ENCODE results near the gene PTPMT1.
"Not testable (repeated sequence)": the region's sequence is repeated elsewhere in the genome, so short reads cannot be mapped to it uniquely, and the experiment has no call there.

PTPMT1 gene

DNA sequence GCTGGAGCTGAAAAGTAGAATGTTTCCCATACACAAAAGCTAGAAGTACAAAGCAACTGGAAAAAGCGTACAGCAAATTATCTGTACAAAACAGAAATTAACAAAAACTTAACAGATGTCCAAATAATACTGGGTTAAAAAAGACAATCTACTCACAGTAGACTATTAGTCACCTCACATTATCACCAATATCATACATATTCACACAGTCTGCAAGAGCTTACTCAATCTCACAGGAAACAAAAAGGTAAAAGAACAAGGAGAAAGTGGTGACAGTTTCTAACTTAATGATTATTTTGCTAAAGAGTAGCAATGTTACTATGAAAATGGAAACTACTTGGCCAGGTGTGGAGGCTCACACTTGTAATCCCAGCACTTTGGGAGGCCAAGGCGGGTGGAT lies 24.3 kb upstream of the PTPMT1 start:
- TF ChIP-seq POU2F2 (IDR thresholded peaks at IDR 0.05; ENCODE audit: low read depth, low read length), result no peak
- TF ChIP-seq TAF1 (IDR thresholded peaks at IDR 0.05; ENCODE audit: low read depth, low read length), result no peak
- no peak for TF ChIP-seq SPI1 (IDR thresholded peaks at IDR 0.05; ENCODE audit: low read depth, low read length)
- no peak for TF ChIP-seq POLR2AphosphoS5 (IDR thresholded peaks at IDR 0.05; ENCODE audit: low read depth, low read length)
- FAIRE-seq (no peak), DNase-seq (ENCODE audit: insufficient read length, low spot score) (no peak)

DNA sequence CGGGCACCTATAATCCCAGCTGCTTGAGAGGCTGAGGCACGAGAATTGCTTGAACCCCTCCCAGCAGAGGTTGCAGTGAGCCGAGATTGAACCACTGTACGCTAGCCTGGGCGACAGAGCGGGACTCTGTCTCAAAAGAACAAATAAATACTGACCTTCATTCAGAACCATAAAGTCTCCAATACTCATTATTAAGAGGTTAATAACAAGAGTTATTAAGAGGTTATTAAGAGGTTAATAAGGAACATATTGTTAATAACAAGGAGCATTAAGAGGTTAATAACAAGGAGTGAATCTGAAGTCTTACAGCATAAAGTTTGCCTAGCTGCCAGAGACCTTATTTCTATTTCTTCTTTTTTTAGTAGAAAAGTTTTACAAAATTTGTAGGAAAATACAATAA lies 20.1 kb upstream of the PTPMT1 start:
- DNase-seq (ENCODE audit: insufficient read length, low spot score), result no peak
- no peak for FAIRE-seq
- TF ChIP-seq PAX5 (IDR thresholded peaks at IDR 0.05; ENCODE audit: insufficient read depth, low read length, severe bottlenecking) (no peak), POLR2A (IDR thresholded peaks at IDR 0.05; ENCODE audit: low read depth, low read length) (no peak), POU2F2 (IDR thresholded peaks at IDR 0.05; ENCODE audit: low read depth, low read length) (no peak), TAF1 (IDR thresholded peaks at IDR 0.05; ENCODE audit: low read depth, low read length) (no peak), POLR2AphosphoS5 (IDR thresholded peaks at IDR 0.05; ENCODE audit: low read depth, low read length) (no peak), SPI1 (IDR thresholded peaks at IDR 0.05; ENCODE audit: low read depth, low read length) (no peak)

DNA sequence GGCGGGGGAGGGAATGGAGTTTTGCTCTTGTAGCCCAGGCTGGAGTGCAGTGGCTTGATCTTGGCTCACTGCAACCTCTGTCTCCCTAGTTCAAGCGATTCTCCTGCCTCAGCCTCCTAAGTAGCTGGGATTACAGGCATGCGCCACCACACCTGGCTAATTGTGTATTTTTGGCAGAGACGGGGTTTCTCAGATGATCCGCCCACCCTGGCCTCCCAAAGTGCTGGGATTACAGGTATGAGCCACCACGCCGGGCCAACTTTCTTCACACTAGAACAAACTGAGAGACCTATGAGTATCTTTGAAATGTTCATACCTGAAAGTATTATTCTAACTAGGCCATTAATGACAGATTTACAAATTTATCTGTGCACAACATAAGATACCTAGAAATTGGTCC lies 19.1 kb upstream of the PTPMT1 start:
- not testable (repeated sequence) for FAIRE-seq

DNA sequence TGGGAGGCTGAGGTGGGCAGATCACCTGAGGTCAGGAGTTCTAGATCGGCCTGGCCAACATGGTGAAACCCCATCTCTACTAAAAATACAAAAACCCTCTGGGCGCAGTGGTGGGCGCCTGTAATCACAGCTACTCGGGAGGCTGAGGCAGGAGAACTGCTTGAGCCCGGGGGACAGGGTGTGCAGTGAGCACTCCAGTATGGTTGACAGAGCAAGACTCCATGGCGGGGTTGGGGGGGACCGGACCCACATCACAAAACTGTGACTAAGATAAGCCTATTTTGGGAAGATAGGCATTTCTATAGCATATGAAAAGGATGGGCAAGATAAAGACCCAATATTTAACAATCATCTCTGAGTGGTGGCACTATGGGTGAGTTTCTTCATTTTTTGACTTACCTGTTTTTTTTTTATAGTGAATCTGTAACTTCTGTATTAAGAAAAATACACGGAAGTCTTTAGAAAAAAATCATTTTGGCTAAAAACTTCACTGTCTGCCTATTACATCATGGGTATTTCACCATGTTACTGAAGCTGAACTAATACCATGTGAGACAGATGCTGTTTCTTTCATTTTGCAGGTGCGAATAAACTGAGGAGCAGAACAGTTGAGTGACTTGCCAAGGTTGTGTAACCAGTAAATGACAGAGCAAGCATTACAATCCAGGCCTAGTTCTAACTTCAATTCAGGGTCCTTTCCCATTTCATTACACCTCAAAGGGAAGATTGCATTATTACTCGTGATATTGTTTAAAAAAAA lies 14.9 kb upstream of the PTPMT1 start:
- FAIRE-seq (peak; percentile 59), DNase-seq (ENCODE audit: insufficient read length, low spot score) (no peak)
- no peak for TF ChIP-seq POLR2A (IDR thresholded peaks at IDR 0.05; ENCODE audit: low read depth, low read length)
- TF ChIP-seq POU2F2 (IDR thresholded peaks at IDR 0.05; ENCODE audit: low read depth, low read length), result no peak
- TF ChIP-seq PAX5 (IDR thresholded peaks at IDR 0.05; ENCODE audit: insufficient read depth, low read length, severe bottlenecking), result no peak
- no peak for TF ChIP-seq SPI1 (IDR thresholded peaks at IDR 0.05; ENCODE audit: low read depth, low read length)
- no peak for TF ChIP-seq POLR2AphosphoS5 (IDR thresholded peaks at IDR 0.05; ENCODE audit: low read depth, low read length)
- TF ChIP-seq TAF1 (IDR thresholded peaks at IDR 0.05; ENCODE audit: low read depth, low read length), result no peak

More for the DNA sequence above, 19.1 kb upstream of the PTPMT1 start:
- DNase-seq (ENCODE audit: insufficient read length, low spot score), result not testable (repeated sequence)

DNA sequence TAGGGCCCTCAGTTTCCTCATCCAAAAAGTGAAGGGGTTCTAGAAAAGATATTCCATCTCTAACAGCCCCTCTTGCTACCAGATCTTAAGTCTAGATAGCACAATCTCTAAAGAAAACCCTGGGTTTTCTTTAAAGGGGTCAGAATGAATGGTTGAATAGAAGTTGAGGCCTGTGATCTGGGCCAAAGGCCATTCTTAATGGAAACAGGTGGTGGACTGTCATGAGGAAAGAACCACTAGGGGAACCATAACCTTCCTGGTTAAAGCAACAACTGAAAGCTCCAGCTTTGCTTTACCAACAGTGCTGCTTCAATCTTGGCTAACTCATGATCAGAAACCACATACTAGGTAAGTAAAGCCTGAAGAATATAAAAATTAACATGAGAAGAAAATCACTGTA lies 14.3 kb upstream of the PTPMT1 start:
- DNase-seq (ENCODE audit: insufficient read length, low spot score) (no peak), FAIRE-seq (peak; percentile 56)
- TF ChIP-seq SPI1 (IDR thresholded peaks at IDR 0.05; ENCODE audit: low read depth, low read length) (no peak), POLR2AphosphoS5 (IDR thresholded peaks at IDR 0.05; ENCODE audit: low read depth, low read length) (no peak), PAX5 (IDR thresholded peaks at IDR 0.05; ENCODE audit: insufficient read depth, low read length, severe bottlenecking) (no peak), POU2F2 (IDR thresholded peaks at IDR 0.05; ENCODE audit: low read depth, low read length) (no peak), POLR2A (IDR thresholded peaks at IDR 0.05; ENCODE audit: low read depth, low read length) (no peak), TAF1 (IDR thresholded peaks at IDR 0.05; ENCODE audit: low read depth, low read length) (no peak)

DNA sequence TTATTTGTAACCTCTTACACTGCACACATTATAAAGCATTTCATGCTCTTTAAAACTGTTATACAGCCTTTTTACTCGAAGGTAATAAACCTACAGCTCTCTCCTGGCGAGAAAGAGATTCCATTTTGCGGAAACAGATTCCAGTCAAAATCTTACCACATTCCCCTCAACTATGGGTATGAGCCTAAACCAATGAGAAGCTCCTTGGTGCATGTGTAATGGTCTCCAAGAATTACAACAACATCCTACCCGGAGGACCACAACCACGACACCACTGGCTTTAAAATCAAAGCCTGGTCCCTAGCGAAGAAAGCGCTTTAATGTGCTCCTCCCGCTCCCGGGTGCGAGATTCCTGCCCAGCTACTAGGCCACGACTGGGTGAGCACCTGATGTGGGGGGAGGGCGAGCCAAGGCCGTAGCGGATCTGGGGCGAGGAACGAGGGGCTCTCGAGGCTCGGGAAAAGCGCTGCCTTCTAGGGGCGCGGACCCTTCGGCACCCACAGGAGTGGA lies 13.3 kb upstream of the PTPMT1 start:
- no peak for FAIRE-seq
- DNase-seq (ENCODE audit: insufficient read length, low spot score), result no peak
- TF ChIP-seq POLR2A (IDR thresholded peaks at IDR 0.05; ENCODE audit: low read depth, low read length), result no peak
- no peak for TF ChIP-seq PAX5 (IDR thresholded peaks at IDR 0.05; ENCODE audit: insufficient read depth, low read length, severe bottlenecking)
- TF ChIP-seq POLR2AphosphoS5 (IDR thresholded peaks at IDR 0.05; ENCODE audit: low read depth, low read length), result no peak
- TF ChIP-seq SPI1 (IDR thresholded peaks at IDR 0.05; ENCODE audit: low read depth, low read length), result no peak
- no peak for TF ChIP-seq POU2F2 (IDR thresholded peaks at IDR 0.05; ENCODE audit: low read depth, low read length)
- no peak for TF ChIP-seq TAF1 (IDR thresholded peaks at IDR 0.05; ENCODE audit: low read depth, low read length)

DNA sequence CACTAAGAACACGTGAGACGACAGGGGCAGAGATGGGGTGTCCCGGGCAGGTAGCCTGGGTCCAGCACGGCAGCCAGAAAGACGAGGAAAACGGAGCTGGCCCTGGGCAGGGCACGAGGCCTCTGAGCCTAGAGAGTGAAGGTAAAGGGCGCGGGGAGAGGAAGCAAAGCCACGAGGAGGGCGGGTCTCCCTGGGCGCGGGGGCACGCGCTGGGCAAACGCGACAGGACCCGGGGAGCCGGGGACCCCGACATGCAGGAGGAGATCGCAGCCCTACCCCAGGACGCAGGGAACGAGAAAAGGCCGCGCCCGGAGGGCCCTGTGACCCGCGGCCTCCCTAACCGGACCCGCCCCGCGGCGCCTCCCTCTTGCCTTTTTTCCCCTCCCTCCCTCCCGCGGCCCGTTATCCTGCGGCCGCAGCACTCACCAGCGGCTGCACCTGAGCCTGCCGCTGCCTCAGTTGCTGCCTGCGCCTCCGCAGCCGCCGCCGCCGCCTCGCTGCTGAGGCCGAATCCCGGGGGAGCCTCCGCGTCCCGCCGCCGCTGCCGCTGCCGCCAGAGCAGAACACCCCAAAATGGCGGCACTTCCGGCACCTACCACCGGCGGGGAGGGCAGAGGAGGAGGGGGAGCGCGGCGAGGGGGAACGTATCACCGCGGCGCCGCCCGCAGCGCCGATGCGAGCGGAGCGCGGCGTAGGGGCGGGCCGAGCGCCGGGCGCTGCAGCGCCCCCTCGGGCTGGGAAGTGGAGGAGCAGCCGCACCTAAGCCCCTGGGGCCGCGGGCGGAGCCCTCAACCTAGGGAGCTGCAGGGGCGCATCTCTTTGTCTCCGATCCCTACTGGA lies 12.6 kb upstream of the PTPMT1 start, which contains the start of gene CELF1:
CELF1 (minus strand) TSS at position 567 of the 840 bp plus-strand sequence. CDS start 53,609 bp downstream, outside the sequence.
- DNase-seq (ENCODE audit: insufficient read length, low spot score) (peak; percentile 83), FAIRE-seq (peak; percentile 97)
- TF ChIP-seq POLR2AphosphoS5 (IDR thresholded peaks at IDR 0.05; ENCODE audit: low read depth, low read length) (peak; percentile 53; the same call in 1 of the 2 replicates), POLR2A (IDR thresholded peaks at IDR 0.05; ENCODE audit: low read depth, low read length) (no peak), PAX5 (IDR thresholded peaks at IDR 0.05; ENCODE audit: insufficient read depth, low read length, severe bottlenecking) (peak; percentile 54), SPI1 (IDR thresholded peaks at IDR 0.05; ENCODE audit: low read depth, low read length) (peak; percentile 41; the same call in 1 of the 2 replicates)

DNA sequence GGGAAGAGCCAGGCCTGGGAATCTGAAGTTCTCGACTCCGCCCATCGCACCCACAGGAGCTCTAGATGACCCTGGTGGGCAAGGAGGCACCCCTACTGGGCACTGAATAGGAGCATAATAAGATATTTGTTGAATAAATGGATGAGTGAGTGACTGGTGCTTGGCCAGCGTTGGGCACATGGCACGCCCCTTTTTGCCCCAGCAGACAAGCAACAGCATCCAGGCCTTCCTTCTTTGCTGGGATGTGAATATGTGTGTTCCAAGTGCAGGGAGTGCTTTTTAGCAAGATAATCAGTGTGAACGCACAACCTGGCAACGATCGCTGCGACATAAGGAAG lies 12.0 kb upstream of the PTPMT1 start:
- FAIRE-seq (no peak), DNase-seq (ENCODE audit: insufficient read length, low spot score) (no peak)
- TF ChIP-seq POLR2A (IDR thresholded peaks at IDR 0.05; ENCODE audit: low read depth, low read length), result no peak
- TF ChIP-seq POLR2AphosphoS5 (IDR thresholded peaks at IDR 0.05; ENCODE audit: low read depth, low read length), result no peak
- no peak for TF ChIP-seq SPI1 (IDR thresholded peaks at IDR 0.05; ENCODE audit: low read depth, low read length)
- TF ChIP-seq PAX5 (IDR thresholded peaks at IDR 0.05; ENCODE audit: insufficient read depth, low read length, severe bottlenecking), result no peak
- TF ChIP-seq POU2F2 (IDR thresholded peaks at IDR 0.05; ENCODE audit: low read depth, low read length), result no peak
- TF ChIP-seq TAF1 (IDR thresholded peaks at IDR 0.05; ENCODE audit: low read depth, low read length), result no peak

DNA sequence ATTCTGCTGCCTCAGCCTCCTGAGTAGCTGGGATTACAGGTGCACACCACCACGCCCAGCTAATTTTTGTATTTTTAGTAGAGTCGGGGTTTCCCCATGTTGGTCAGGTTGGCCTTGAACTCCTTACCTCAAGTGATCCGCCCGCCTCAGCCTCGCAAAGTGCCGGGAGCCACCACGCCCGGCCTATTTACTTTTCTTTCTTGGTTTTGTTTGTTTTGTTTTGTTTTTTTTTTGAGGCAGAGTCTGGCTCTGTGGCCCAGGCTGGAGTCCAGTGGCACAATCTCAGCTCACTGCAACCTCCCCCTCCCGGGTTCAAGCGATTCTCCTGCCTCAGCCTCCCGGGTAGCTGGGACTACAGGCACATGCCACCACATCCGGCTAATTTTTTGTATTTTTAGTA lies 8.4 kb upstream of the PTPMT1 start:
- DNase-seq (ENCODE audit: insufficient read length, low spot score); FAIRE-seq: not testable (repeated sequence)

DNA sequence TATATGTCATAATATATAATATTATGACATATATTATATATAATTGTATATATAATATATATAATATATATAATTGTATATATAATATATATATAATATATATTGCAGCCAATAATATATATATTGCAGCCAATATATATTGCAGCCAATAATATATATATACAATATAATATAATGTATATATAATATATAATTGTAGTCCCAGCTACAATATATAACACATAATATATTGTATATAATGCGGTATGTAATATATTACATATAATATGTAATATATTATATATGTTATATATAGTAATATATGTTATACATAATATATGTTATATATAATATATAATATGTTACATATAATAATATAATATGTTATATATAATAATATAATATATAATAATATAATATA lies 6.7 kb upstream of the PTPMT1 start:
- TF ChIP-seq TAF1 (IDR thresholded peaks at IDR 0.05; ENCODE audit: low read depth, low read length) (no peak), POLR2A (IDR thresholded peaks at IDR 0.05; ENCODE audit: low read depth, low read length) (no peak), SPI1 (IDR thresholded peaks at IDR 0.05; ENCODE audit: low read depth, low read length) (no peak), POLR2AphosphoS5 (IDR thresholded peaks at IDR 0.05; ENCODE audit: low read depth, low read length) (no peak), POU2F2 (IDR thresholded peaks at IDR 0.05; ENCODE audit: low read depth, low read length) (no peak), PAX5 (IDR thresholded peaks at IDR 0.05; ENCODE audit: insufficient read depth, low read length, severe bottlenecking) (no peak)
- FAIRE-seq (no peak), DNase-seq (ENCODE audit: insufficient read length, low spot score) (no peak)

Measured in GM12891 (cell line).